Calu3 (cell line): Measurements from ENCODE around the gene BRD1. TPM values are rescaled to one million over a fixed set of nuclear protein-coding genes. Genes with fewer than 3 reads are reported as not detected.
A peak's percentile ranks its signal among the peaks of the same experiment; 100 is the strongest.

Source experiments
- Bru-seq: library from RNA; stranded (reverse); fragments of 400-500 nt; gene quantifications from one replicate; lab custom pipeline; 2021; lab: Mats Ljungman, UMichigan
- BruChase-seq, 2 experiments: library from RNA; stranded (reverse); fragments of 400-500 nt; gene quantifications; one replicate each; lab custom pipeline; 2021; lab: Mats Ljungman, UMichigan
- BruUV-seq: library from RNA; stranded (reverse); fragments of 400-500 nt; replicated peaks from 2 replicates; lab custom pipeline; 2021; lab: Mats Ljungman, UMichigan
- CTCF ChIA-PET: fragments of 300-600 bp; sonication (Branson Sonifier 250); formaldehyde crosslinking; loops from one replicate; lab custom pipeline; 2022; ENCODE audit warnings: antibody characterized with exemption; lab: Charles Lee
- DNase-seq: peaks from one replicate; pipeline ENCODE4 v3.0.0; 2022
- H3K27ac Mint-ChIP-seq: one replicate; pipeline ENCODE4 v1.8.0; 2022; ENCODE audit warnings: mixed read lengths; ENCODE audit not compliant: unreplicated experiment
- H3K27me3 Mint-ChIP-seq: one replicate; pipeline ENCODE4 v1.8.0; 2022; ENCODE audit warnings: mixed read lengths; ENCODE audit not compliant: unreplicated experiment
- H3K36me3 Mint-ChIP-seq: one replicate; pipeline ENCODE4 v1.8.0; 2022; ENCODE audit warnings: mild to moderate bottlenecking, moderate library complexity, mixed read lengths; ENCODE audit not compliant: insufficient read depth, unreplicated experiment
- H3K4me1 Mint-ChIP-seq: one replicate; pipeline ENCODE4 v1.8.0; 2022; ENCODE audit warnings: mild to moderate bottlenecking, low read depth, mixed read lengths; ENCODE audit not compliant: unreplicated experiment
- H3K4me3 Mint-ChIP-seq: one replicate; pipeline ENCODE4 v1.8.0; 2022; ENCODE audit warnings: mild to moderate bottlenecking, low read depth, moderate library complexity, mixed read lengths; ENCODE audit not compliant: unreplicated experiment
- H3K9me3 Mint-ChIP-seq: one replicate; pipeline ENCODE4 v1.8.0; 2022; ENCODE audit warnings: low read depth, mixed read lengths; ENCODE audit not compliant: unreplicated experiment
- CTCF ChIP-seq: fragments of 200-600 bp; IDR thresholded peaks from one replicate; pipeline ENCODE4 v1.8.0; 2022; ENCODE audit warnings: antibody characterized with exemption; ENCODE audit not compliant: unreplicated experiment
- intact Hi-C: fragments of 100-400 bp; cut with micrococcal nuclease; formaldehyde crosslinking; loops from one replicate; pipeline ENCODE4 v1.10.0; 2022; ENCODE audit not compliant: unreplicated experiment
- long read RNA-seq: library from polyadenylated mRNA; stranded (forward); transcript quantifications from one replicate; pipeline ENCODE4 v2.0.0, GENCODE V29; 2022
- total RNA-seq: library from RNA; stranded (reverse); gene quantifications from 2 replicates; pipeline ENCODE4 v1.2.3, GENCODE V29; 2022

Gene BRD1
- total RNA-seq (38.8 and 41.4 TPM in 2 replicates), Bru-seq, nascent RNA (percentile 85 among the genes with signal in this experiment), BruChase-seq, experiment 1, labeled RNA remaining after a 6-hour chase (percentile 80 among the genes with signal in this experiment), BruChase-seq, experiment 2, labeled RNA remaining after a 2-hour chase (percentile 87 among the genes with signal in this experiment)
- long read RNA-seq, full-length matches to known transcripts, result 1 of 23 reads
- long read RNA-seq, partial matches to known transcripts, result 13 of 23 reads
- long read RNA-seq, other reads (novel, unspliced or antisense), result 9 of 23 reads

- Mint-ChIP-seq H3K9me3 (peaks cover 6% of the 10 kb centered on the region), H3K27ac (peak within 1 kb of the TSS; percentile 71), H3K4me1 (peaks cover 22% of the 10 kb centered on the region), H3K27me3 (no peaks in the 10 kb centered on the region), H3K4me3 (peak within 1 kb of the TSS; percentile 85), H3K36me3 (peaks cover 68% of the 10 kb centered on the region)
- no TSS peak for BruUV-seq
- intact Hi-C loops, result loop anchor here (2.0 kb wide), 1 partner anchor 51 kb away; no protein-coding TSS in a partner anchor
- CTCF ChIA-PET, result no interaction called here
- no peak for TF ChIP-seq CTCF
- DNase-seq, result peak; percentile 65
Measured at GRCh38 chr22:49827853-49828598, at the start of gene BRD1. Gene BRD1, minus strand, starts transcription at chr22:49827873. Its CDS starts 3,556 bp downstream, at chr22:49824317.

DNA sequence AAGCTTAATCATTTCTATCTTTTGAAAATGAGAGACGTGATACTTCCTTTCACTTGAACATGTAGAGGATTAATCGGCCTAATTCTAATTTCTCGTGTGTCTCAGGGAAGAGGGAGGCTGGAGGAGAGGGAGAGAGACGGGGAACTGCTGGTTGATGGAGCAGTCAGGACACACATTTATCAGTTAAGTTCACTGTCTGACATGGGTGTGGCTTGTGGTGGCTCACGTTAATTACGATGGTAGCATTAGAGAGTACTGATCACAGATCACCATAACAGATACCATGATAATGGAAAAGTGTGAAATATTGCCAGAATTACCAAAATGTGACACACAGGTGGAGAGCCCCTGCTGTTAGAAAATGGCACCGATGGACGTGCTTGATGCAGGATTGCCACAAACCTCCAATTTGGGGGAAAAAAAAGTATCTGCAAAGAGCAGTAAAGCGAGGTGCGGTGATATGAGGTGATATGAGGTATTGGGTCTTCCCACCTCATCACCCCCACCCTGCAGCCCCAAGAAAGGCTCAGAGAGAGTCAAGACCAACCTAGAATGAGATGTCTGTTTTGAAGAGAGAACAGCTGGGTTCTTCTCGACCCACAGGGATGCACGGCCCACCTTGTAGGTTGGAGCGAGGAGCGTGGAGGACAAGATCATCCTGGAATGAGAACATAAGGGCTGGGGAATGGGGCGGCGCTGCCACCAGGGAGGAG is 45.7 kb upstream of the BRD1 start:
- H3K4me1 Mint-ChIP-seq, result no peaks in the 10 kb centered on the region
- intact Hi-C loops, result no loop called here
- no peak for DNase-seq
- no TSS peak for BruUV-seq
- H3K9me3 Mint-ChIP-seq, result peaks cover 8% of the 10 kb centered on the region
- no peaks in the 10 kb centered on the region for H3K27me3 Mint-ChIP-seq
- CTCF ChIA-PET, result no interaction called here
- H3K4me3 Mint-ChIP-seq, result no peak overlapping the region
- H3K36me3 Mint-ChIP-seq, result peaks cover 41% of the 10 kb centered on the region
- no peak for TF ChIP-seq CTCF
- H3K27ac Mint-ChIP-seq, result no peak overlapping the region

- CTCF ChIA-PET, result no interaction called here
- TF ChIP-seq CTCF, result no peak
Measured at GRCh38 chr22:49872347-49872746, 44.7 kb upstream of the BRD1 start.

GRCh38 chr22:49871482-49871881 is 43.8 kb upstream of the BRD1 start:
- BruUV-seq, result no TSS peak
- CTCF ChIA-PET, result no interaction called here
- H3K27ac Mint-ChIP-seq, result no peak overlapping the region
- H3K36me3 Mint-ChIP-seq, result peaks cover 42% of the 10 kb centered on the region
- H3K9me3 Mint-ChIP-seq, result peaks cover 14% of the 10 kb centered on the region
- intact Hi-C loops, result no loop called here
- no peak for DNase-seq
- no peaks in the 10 kb centered on the region for H3K27me3 Mint-ChIP-seq
- no peaks in the 10 kb centered on the region for H3K4me1 Mint-ChIP-seq
- TF ChIP-seq CTCF, result no peak
- H3K4me3 Mint-ChIP-seq, result no peak overlapping the region

More at GRCh38 chr22:49872347-49872746, 44.7 kb upstream of the BRD1 start:
- intact Hi-C loops, result no loop called here
- no peaks in the 10 kb centered on the region for H3K4me1 Mint-ChIP-seq
- no peak overlapping the region for H3K4me3 Mint-ChIP-seq
- no peaks in the 10 kb centered on the region for H3K27me3 Mint-ChIP-seq
- DNase-seq, result no peak
- peaks cover 9% of the 10 kb centered on the region for H3K9me3 Mint-ChIP-seq
- no peak overlapping the region for H3K27ac Mint-ChIP-seq
- peaks cover 38% of the 10 kb centered on the region for H3K36me3 Mint-ChIP-seq
- no TSS peak for BruUV-seq
